GM19240 (cell line): ENCODE data around the gene PCARE.
"Not testable (repeated sequence)": the region's sequence is repeated elsewhere in the genome, so short reads cannot be mapped to it uniquely, and the experiment has no call there.

Source experiments
- DNase-seq: peaks from one replicate; pipeline ENCODE4 v3.0.0; 2011; ENCODE audit warnings: low spot score; ENCODE audit not compliant: insufficient read length

The PCARE gene

DNA sequence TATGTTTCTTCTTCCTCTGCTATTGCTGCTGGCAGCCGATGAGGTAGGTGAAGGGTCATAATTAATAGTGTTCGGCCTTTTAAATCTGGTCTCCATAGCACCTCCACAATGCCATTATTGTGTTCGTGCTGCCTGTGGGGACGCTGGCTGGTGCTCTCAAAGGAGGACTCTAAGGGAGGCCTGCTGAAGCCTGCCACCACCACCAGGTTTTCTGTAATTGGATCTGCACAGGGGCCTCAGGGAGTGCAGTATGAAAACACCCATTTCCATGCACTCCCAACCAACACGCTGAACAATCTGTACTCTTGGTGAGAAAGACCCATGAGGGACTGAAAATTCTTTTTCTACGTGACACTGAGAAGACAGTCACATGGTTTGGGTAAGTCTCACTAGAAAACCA, 23.2 kb upstream of the PCARE start:
- no peak for DNase-seq

DNA sequence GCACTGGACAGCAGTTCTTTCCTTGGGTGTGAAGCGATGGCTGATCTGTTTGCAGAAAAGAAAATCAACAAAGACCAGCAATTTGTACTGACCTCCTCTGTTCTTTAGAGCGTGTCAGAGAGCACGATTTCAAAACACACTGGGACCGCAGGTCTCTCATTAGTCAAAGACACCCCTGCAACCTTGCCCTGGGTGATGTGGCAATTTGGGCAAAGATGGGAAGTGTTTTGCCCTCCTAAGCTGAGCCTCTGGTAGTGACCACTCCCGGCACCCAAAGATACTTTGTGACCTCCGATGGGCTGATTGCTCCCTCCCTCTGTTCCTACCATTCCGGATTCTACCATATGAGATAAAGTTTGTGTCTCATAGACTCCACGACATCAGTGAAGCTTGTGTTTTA, 22.6 kb upstream of the PCARE start:
- no peak for DNase-seq

DNA sequence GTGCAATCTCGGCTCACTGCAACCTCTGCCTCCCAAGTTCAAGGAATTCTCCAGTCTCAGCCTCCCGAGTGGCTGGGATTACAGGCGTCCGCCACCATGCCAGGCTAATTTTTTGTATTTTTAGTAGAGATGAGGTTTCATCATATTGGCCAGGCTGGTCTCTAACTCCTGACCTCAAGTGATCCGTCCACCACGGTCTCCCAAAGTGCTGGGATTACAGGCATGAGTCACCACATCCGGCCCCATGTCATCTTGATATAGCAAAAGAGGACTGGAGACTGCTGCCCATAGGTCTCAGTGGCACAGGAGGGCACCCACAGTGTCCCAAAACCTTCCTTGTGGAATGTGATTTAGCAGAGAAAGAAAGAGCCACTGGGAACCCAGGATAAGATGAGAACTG, 16.0 kb upstream of the PCARE start:
- not testable (repeated sequence) for DNase-seq

DNA sequence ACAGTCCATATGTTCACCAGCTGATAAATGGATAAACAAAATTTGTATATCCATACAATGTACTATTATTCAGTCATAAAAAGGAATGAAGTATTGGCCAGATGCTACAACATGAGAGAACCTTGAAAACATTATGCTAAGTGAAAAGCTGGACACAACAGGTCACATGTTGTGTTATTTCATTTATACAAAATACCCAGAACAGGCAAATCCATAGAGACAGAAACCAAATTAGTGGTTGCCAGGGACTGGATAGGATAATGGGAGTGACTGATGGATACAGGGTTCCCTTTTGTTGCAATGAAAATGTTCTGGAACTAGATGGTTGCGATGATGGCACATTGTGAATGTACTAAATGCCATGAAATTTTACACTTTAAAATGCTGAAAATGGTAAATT, 10.2 kb upstream of the PCARE start:
- DNase-seq = no peak

DNA sequence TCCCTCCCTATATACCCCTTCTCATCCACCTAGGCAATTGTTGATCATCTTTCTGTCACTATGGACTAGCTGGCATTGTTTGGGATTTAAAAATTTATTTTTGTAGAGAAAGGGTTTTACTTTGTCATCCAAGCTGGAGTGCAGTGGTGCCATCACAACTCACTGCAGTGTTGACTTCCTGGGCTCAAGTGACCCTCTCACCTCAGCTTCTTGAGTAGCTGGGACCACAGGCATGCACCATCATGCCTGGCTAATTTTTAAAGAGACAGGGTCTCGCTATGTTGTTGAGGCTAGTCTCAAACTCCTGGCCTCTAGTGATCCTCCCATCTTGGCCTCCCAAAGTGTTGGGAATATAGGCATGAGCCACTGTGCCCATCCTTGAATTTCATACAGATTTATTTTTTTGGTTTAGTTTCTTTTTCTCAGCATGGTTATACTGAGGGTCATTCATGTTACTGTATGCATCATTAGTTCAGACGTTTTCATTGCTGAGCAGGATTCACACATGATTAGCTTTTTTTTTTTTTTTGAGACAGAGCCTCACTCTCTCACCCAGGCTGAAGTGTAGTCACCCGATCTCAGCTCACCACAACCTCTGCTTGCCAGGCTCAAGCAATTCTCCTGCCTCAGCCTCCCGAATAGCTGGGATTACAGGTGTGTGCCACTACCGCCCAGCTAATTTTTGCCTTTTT, 8.6 kb upstream of the PCARE start:
- DNase-seq = no peak

DNA sequence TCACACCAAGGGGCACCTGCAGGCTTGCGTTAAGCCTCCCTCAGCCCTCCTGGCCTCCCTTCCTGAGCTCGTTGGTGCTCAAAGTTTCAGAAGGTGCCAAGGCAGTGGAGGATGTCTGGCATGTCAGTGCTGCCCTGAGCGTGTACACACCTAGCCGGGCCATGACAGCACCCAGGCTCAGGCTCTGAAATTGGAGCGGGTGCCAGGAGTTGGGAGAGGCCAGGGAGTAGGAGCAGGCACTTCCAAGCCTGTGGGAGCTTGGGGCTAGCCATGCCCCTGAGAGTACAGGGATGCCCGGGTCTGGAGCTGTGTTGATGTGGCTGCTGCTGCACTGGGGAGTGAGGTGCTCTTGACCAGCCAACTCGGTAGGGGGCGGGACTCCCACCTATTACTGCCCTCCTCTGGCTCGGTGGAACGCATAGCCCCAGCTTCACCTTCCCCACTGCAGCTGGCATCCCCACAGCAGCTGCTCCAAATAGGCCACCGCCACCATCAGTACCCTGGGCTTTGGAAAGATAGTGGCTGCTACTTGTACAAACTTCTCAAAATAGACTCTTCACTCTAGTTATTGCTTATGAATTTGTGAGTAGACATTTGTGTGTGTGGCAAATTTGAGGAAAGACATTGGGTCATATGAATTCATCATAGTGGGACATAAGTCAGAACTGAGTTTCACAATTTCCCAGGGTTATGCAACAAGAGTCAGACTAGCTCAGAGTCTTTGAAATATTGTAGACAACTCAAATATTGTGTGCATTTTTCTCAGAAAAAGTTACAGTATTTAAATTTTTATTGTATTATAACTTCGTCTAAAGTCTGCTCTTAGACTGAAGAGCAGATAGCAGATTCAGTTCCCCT, 6.8 kb upstream of the PCARE start:
- no peak for DNase-seq

DNA sequence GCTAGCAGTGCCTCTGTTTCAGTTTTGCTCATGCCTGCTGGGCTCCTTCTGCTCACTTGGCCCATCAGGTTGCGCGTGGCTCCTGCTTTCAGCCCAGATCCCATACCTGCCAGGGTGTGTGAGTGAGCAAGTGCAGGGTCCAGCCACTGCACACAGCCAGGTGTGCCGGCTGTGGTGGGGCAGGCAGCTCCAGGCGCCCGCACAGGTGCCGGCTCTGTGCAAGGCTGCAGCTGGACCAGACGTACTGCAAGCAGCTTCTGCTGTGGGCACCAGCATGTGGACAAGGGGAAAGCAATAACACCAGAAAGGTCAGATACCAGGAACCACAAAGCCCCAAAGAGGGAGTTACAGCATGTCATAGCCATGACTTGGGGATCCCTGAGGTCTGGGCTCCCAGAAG, 5.6 kb upstream of the PCARE start:
- DNase-seq = no peak

DNA sequence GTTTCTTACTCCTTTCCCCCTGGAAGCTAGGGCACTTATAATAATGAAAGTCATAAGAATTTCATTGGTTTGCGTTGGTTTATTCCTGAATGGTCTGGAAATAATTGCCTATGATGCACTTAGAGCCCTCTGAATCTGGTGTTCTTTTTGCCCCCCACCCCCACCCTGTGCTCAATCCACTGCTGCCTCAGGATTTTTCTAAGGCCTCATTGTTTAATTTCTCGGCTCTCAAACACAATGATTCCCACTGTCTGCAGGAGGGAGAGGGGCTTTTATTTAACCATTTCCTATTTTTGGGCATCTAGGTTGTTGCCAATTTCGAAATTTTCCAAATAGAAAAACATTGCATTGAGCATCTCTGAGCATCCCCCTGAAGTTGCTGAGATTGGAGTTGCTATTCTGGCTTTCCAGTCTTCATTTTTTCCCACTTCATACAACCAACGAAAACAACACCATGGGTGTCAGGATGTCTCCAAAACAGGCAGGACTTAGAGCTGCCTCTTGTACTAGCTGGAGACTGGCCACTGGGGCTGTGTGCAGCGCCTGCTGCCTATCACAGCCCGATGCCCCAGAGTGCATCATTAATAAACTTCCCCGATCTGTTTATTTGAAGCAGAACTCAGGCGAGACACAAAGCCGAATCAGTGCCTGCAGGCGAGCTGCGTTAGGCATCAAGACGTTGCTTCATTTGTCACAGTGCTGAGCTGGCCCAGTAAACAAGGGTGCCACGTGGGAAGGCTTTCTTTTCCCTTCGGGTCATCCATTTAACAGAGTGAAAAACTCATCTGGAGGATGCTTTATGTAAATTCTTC, 1.8 kb upstream of the PCARE start:
- no peak for DNase-seq

DNA sequence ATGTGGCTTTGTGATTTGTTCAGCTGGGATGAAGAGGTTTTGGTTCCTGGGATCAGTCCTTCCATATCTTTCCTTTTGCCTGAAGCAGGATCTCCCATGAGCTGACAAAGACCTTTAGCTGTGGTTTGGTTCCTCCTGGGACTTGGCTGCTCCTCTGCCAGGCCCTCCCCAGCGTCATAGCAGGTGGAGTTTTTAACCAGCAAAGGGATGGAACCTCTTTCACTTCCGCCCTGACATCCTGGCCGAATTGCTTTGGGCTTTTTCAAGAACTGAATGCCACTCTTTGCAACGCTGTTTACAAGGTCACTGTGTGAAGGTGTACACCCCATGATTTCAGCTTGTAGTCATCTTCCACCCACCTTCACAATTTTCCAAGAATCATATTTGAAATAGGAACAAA, 390 bp downstream of the PCARE start:
- no peak for DNase-seq

DNA sequence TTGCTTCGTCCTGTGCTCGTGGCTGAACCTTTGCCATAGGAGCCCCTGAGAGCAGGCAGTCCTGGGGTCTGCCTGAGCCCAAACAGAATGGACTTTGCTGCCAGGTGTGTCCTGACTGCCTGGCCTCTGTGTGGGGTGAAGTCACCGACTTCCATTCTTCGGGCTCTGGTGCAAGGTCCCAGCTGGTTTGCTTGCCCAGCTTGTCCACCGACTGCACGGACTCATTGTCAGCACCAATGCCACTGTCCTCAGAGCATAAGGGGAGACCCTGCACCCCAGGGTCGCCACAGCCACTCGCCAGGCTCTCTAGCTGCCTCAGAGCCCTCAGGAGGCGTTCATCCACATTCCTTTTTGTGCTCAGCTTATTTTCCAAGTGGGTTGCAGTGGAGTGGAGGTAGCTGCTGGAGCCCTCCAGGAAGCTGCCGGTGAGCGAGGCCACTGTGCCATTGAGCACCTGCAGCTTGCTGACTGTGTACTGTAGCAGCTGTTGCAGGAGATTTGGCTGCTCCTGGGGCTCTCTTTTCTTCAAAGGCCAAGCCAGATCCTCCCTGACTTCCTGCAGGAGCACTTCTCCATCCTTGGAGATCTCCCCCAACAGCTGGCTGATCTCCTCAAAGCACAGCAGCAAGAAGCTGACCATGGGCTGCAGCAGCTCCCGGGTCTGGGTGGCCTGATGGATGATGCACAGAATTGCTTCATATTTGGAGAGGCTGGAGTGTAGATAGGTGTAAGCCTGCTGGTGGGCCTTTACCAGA, 1.2 kb downstream of the PCARE start:
- DNase-seq = no peak

DNA sequence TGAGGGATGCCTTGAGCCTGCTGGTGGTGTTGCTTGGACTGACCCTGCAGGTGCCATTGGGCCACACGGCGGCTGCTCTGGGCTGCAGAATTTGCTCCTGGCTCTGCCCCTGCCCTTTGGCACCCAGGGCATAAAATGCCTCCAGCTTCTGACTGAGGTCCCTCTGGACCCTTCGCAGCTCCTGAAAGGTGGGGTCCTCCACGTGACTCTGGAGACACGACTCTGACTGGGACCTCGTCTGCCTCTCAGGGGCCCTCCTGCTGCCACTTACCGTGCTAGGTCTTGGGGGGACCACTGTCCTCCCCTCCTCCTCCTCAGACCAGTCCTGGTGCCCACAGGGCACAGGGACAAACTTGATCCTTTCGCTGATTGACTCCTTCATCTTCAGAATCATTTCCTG, 2.1 kb downstream of the PCARE start:
- no peak for DNase-seq

DNA sequence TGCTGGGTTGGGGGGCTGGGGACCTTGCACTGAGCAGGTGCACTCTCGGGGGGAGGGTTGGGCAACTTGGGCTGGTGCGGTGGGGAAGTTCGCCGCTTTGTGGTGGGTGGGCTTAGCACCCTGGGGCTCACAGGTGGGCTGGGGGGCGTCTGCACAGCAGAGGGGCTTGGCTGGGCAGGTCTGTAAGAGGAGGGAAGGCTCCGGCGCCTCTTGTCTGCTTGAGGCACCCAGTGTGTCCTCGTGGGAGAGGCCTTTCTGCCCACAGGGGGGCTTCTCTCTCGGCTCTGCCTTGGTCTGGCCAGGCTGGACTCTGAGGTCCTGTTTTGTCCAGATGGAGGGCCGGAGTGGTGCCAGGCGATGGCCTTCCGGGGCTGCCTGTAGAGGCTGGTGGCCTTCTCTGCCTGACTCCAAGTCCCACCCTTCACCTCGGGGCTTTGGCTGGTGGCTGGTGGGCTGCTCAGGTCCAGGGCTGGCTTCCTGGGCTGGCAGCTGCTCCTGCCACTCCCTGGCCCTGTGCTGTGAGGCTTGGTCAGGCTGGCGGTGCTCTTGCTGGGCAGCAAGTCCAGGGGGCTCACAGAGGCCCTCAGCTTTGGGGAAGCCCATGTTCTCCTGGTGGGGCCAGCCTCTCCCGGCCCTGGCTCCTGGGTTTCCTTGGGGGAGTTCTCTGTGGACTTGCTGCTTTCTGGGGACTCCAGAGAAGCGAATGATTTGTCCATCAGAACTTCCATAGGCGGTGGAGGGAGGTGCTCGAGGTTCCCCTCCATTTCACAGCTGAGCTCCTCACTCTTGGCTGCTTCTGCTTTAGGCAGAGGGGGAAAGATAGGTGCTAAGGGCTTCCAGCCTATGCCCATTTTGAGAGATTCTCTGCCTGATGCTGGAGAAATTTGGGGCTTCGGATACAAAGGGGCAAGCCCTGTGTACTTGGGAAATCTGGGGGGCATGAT, 3.0 kb downstream of the PCARE start:
- DNase-seq = no peak

DNA sequence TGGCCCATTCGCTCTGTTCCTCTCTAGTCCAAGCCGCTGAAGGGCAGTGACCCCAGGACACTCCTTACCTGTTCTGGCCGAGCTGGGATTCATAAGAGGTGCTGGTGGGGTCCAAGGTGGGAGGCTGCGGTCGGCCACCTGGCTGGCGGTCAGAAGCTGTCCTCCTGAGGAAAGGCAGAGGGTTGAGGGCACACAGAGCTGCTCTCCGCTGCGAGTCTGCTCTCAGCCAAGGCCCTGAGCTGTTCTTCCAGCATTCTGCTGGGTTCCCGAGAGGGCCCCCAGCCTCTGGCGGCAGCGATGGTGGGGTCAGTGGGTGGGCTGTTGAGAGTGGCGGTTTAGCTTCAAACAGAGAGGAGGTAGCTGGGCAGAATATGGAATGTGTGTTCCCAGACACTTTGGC, 3.8 kb downstream of the PCARE start:
- DNase-seq = no peak

DNA sequence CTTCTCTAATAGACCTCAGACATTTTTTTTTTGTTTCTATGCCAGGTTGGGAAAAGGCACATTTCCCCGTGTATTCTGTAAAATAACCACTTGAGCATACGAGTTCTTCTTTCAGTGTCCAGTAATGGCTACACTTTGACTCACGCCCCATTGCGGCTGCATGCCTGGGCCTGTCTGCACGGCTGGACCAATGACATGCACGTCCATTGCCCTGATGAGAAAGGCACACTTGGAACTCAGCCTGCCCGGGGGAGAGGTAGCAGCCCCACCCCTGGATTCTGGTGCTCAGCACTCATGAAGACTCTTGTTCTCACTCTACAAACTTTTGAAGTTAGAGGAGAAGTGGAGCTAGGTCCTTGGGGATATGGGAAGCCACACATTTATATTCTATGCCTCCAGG, 5.8 kb downstream of the PCARE start:
- no peak for DNase-seq

DNA sequence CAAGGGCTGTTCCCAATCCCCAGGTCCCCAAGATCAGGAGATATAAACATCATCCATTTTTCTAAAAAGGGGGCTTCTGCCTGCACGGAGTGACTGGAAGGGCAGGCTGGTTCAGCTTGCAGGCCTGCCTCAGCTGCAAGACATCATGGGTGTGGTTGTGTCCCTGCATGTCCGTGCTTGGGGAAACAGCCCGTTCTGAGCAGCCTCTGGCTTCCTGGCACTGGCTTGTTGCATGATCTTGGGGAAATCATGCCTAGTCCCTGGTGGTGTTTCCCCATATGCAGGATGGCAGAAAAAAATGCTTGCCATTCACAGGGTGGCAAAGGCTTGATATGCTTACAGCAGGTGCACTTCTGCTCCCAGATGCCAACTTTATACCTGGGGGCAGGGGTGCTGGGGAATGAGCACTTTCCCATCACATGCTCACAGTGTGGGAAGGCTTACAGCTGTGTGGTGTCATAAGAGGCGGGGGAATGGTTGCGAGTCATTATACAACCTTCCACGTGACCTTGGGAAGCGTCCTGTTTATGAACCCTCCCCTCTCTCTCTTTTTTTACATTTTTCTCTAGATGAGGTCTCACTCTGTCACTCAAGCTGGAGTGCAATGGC, 7.2 kb downstream of the PCARE start:
- no peak for DNase-seq

DNA sequence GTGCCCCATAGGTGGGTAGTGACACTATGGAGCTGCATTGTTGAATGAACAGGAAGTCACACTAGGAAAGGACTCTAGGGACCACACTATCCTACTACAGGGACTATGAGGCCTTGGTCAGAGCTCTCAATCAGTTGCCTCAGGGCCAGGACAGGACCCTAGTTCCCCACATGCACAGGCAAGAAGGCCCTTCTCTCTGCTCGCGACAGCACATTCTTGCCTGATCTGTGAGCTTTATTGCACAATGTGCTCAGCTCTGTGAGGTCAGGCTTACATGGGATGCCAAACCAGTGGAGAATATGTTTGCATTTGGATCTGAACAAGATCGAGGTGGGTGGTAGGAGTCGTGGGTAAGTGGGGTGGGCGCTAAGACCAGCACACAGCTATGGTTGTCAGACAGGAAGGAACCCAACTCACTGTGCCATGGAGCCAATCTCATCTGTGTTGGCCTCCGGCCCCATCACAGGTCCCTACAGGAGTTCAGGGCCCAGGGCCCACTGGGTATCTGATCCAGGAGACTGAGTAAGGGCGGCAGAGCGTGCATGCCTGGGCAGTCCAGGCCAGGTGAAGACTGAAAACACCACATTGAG, 8.0 kb downstream of the PCARE start:
- DNase-seq = no peak

DNA sequence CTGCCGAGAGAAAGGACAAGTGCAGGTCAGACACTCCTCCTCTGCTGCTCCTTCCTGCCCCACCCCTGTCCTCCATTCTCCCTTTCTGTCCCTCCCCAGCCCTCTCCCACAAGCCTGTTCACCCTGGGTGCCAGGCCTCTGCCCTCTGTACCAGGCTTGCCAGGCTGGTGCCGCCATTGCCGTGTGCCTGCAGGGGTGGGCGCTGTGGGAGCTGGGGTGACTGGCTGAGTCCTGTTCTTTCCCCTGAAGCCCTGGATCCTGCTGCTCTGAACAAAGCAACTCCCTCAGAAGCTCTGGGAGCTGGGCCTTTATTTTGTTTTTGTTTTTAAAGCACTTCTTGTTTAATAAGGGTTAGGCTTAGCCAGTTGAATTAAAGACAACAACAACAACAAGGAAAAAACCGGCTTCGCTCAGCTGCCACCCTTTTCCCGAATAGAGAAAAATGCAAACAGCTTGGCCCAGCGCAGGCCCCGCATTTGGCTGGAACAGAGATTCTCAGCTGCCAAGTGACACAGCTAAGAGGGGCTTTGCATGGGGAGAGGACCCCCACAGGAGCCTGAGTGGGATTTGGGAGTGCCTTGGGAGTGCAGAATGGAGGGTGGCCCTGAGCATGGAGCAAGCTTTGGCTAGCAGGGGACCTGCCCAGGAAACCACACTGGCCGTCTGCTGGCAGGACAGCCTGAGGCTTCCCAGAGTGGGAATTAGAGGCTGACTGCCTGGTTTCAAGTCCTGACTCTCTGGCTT, 9.1 kb downstream of the PCARE start:
- DNase-seq = no peak

DNA sequence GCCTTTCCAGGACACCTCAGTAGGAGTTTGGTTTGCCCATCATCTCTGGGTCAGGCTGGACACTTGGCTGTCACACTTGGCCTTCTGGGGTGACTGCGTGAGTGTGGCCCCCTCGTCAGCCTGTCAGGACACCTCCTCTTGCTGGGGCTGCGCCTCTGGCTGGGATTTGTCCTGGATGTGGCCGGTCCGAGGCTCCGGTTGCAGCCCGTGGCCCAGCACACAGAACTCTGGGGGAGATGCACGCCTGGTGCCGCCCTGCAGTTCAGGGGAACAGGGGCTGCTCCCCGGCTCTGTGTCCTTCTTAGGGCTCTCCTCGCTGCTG, 9.6 kb downstream of the PCARE start:
- no peak for DNase-seq

DNA sequence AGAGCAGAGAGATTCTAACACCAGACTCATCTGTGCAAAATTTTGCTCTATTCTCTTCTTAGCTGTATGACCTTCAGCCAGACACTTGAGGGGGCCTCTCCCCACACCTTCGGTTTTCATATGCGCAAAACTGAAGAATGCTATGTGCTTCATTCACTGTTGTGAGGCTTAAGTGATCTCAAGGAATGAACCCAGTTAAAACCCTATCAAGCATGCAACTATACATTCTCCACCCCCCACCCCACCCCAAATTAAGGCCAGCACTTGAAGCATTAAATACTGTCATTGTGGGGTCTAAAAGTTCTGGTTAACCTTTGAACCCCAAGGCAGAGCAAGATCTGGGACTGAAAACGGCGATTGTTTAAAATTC, 10.0 kb downstream of the PCARE start:
- no peak for DNase-seq
